ENCODE results near the gene GABRR3. TPM values are rescaled to one million over a fixed set of nuclear protein-coding genes. Genes with fewer than 3 reads are reported as not detected.

GABRR3 gene
- total RNA-seq, 2 donors from 2014 or later, result not detected

- Histone ChIP-seq H3K27me3 (replicated peaks; ENCODE audit: insufficient read depth) (no peaks in the 10 kb centered on the region), H3K27ac (no peak overlapping the region), H3K4me1 (ENCODE audit: control insufficient read depth in 1 of 2, low read depth in 2 of 2) (peaks cover 5 to 15% of the 10 kb centered on the region in 2 donors), H3K4me3 (no peak overlapping the region), H3K36me3 (no peaks in the 10 kb centered on the region), H3K9me3 (no peaks in the 10 kb centered on the region)
- TF ChIP-seq, protein P1, sequence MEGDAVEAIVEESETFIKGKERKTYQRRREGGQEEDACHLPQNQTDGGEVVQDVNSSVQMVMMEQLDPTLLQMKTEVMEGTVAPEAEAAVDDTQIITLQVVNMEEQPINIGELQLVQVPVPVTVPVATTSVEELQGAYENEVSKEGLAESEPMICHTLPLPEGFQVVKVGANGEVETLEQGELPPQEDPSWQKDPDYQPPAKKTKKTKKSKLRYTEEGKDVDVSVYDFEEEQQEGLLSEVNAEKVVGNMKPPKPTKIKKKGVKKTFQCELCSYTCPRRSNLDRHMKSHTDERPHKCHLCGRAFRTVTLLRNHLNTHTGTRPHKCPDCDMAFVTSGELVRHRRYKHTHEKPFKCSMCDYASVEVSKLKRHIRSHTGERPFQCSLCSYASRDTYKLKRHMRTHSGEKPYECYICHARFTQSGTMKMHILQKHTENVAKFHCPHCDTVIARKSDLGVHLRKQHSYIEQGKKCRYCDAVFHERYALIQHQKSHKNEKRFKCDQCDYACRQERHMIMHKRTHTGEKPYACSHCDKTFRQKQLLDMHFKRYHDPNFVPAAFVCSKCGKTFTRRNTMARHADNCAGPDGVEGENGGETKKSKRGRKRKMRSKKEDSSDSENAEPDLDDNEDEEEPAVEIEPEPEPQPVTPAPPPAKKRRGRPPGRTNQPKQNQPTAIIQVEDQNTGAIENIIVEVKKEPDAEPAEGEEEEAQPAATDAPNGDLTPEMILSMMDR (IDR thresholded peaks at IDR 0.05), result no peak
- no peak for ATAC-seq (ENCODE audit: insufficient number of reproducible peaks, low FRiP score, low read depth)
- DNase-seq (ENCODE audit: low spot score), result no peak
These were observed 66.7 kb downstream of the GABRR3 start for GRCh38 chr3:97968376-97968775.

DNA sequence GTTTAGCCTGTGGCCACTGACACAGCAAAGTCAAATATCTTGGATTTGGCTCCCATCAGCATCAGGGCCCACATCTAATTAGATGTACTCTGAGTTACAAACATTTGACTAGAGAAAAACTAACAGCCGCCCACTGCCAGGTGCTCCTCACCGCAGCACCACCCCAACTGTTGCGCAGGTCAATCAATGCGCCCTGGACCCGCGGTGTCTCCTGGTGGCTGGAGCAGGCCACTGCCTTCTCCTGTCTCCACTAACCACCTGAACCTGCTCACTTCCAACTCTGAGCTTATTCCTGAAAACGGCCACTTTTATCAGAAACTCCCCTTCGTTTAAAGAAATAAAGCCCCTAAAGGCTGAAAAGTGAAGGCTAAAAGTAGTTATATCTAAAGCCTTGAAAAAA is 67.1 kb downstream of the GABRR3 start:
- Histone ChIP-seq H3K4me1 (ENCODE audit: control insufficient read depth in 1 of 2, low read depth in 2 of 2) (peaks cover 5 to 13% of the 10 kb centered on the region in 2 donors), H3K9me3 (no peaks in the 10 kb centered on the region), H3K27me3 (replicated peaks; ENCODE audit: insufficient read depth) (no peaks in the 10 kb centered on the region), H3K36me3 (no peaks in the 10 kb centered on the region), H3K27ac (no peak overlapping the region), H3K4me3 (no peak overlapping the region)
- DNase-seq (ENCODE audit: low spot score), result no peak
- ATAC-seq (ENCODE audit: insufficient number of reproducible peaks, low FRiP score, low read depth), result no peak
- TF ChIP-seq, protein P1 (IDR thresholded peaks at IDR 0.05), result no peak

GRCh38 chr3:97960993-97961766 is 73.9 kb downstream of the GABRR3 start:
- TF ChIP-seq, protein P1 (IDR thresholded peaks at IDR 0.05), result no peak
- H3K27ac ChIP-seq, result no peak overlapping the region
- H3K9me3 ChIP-seq, result no peaks in the 10 kb centered on the region
- DNase-seq (ENCODE audit: low spot score), result no peak
- H3K27me3 ChIP-seq (replicated peaks; ENCODE audit: insufficient read depth), result no peaks in the 10 kb centered on the region
- H3K4me3 ChIP-seq, result no peak overlapping the region
- no peaks in the 10 kb centered on the region for H3K4me1 ChIP-seq (ENCODE audit: control insufficient read depth in 1 of 2, low read depth in 2 of 2)
- ATAC-seq (ENCODE audit: insufficient number of reproducible peaks, low FRiP score, low read depth), result no peak
- H3K36me3 ChIP-seq, result peaks cover 3% of the 10 kb centered on the region

DNA sequence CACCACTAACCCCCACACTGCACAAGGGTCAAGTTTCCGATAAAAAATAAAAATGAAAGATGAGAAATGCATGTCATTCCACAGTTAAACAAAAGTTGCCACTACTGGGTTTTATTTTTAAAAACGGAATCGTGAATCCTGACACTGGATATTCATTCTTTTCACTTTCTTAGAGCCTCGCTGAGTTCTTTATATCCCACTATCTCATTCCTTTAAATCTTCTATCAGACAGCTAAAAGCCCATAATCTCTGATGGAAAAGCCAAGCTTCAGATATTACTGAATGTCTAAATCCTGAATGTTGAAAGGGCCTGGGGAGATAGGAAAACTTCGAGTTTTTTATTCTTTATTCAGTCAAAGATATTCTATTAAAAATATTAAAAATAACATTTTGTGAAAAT is 74.6 kb downstream of the GABRR3 start:
- Histone ChIP-seq H3K4me1 (ENCODE audit: control insufficient read depth in 1 of 2, low read depth in 2 of 2) (no peaks in the 10 kb centered on the region), H3K27me3 (replicated peaks; ENCODE audit: insufficient read depth) (no peaks in the 10 kb centered on the region), H3K27ac (no peak overlapping the region), H3K4me3 (no peak overlapping the region), H3K36me3 (peaks cover 3% of the 10 kb centered on the region), H3K9me3 (no peaks in the 10 kb centered on the region)
- ATAC-seq (ENCODE audit: insufficient number of reproducible peaks, low FRiP score, low read depth), result no peak
- no peak for DNase-seq (ENCODE audit: low spot score)
- TF ChIP-seq, protein P1 (IDR thresholded peaks at IDR 0.05), result no peak

DNA sequence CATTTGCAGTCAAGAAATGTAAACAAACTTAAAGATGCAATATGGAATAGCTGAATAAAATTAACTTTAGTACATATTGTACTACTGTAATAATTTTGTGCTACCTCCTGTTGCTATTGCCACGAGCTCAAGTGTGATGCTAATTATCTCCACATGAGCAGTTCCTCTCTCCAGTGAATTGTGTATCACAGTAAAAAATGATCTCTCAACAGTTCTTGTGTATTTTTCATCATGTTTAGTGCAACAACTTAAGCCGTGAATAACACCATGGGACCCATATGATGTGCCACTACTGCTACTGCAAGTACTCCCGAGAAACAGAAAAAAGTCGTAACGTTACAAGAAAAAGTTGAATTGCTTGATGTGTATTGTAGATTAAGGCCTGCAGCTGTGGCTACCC is 75.2 kb downstream of the GABRR3 start:
- no peak for ATAC-seq (ENCODE audit: insufficient number of reproducible peaks, low FRiP score, low read depth)
- Histone ChIP-seq H3K4me1 (ENCODE audit: control insufficient read depth in 1 of 2, low read depth in 2 of 2) (no peaks in the 10 kb centered on the region), H3K4me3 (no peak overlapping the region), H3K27me3 (replicated peaks; ENCODE audit: insufficient read depth) (no peaks in the 10 kb centered on the region), H3K9me3 (no peaks in the 10 kb centered on the region), H3K36me3 (peaks cover 3% of the 10 kb centered on the region), H3K27ac (no peak overlapping the region)
- TF ChIP-seq, protein P1 (IDR thresholded peaks at IDR 0.05), result no peak
- DNase-seq (ENCODE audit: low spot score), result no peak

Data from thoracic aorta (tissue), 2 donors.